H1 (cell line): ENCODE data around the gene LRBA. TPM values are rescaled to one million over a fixed set of nuclear protein-coding genes. Genes with fewer than 3 reads are reported as not detected.

Experiments used
- CTCF ChIA-PET: fragments of 300-600 bp; sonication (Branson Sonifier 250); formaldehyde crosslinking; loops from one replicate; lab custom pipeline; 2021; ENCODE audit not compliant: partially characterized antibody; lab: Charles Lee
- POLR2A ChIA-PET: fragments of 300-600 bp; sonication (Branson Sonifier 250); formaldehyde crosslinking; loops from one replicate; lab custom pipeline; 2021; ENCODE audit warnings: inconsistent platforms; ENCODE audit not compliant: partially characterized antibody; lab: Charles Lee
- DNase-seq, 2 experiments: peaks; one replicate each; pipeline versions ENCODE4 v3.0.0 to v3.0.0-alpha.2; 2010 to 2022; ENCODE audit warnings: low spot score in 2 of 2, low read depth in 1 of 2, mixed read lengths in 1 of 2
- FAIRE-seq: peaks from 2 replicates; lab custom pipeline; 2011; peaks lifted over from hg19 to GRCh38; lab: Jason Lieb, UNC
- H2AFZ ChIP-seq: 2 replicates; pipeline ENCODE4 v1.8.1; 2012; ENCODE audit warnings: low read length, inconsistent platforms
- H2AK5ac ChIP-seq: 2 replicates; pipeline ENCODE4 v1.6.1; 2013; ENCODE audit warnings: low read depth, low read length
- H2BK120ac ChIP-seq: replicated peaks from 2 replicates; pipeline ENCODE3; 2013; ENCODE audit warnings: low read depth, low read length, inconsistent platforms
- H2BK12ac ChIP-seq: 2 replicates; pipeline ENCODE4 v1.6.1; 2013; ENCODE audit warnings: low read depth, low read length
- H2BK15ac ChIP-seq: 2 replicates; pipeline ENCODE4 v1.6.1; 2013; ENCODE audit warnings: low read length
- H2BK20ac ChIP-seq: 2 replicates; pipeline ENCODE4 v1.6.1; 2013; ENCODE audit warnings: low read length
- H2BK5ac ChIP-seq: 2 replicates; pipeline ENCODE4 v1.6.1; 2013; ENCODE audit warnings: low read depth, low read length
- H3K14ac ChIP-seq: 2 replicates; pipeline ENCODE4 v1.6.1; 2013; ENCODE audit warnings: inconsistent platforms; ENCODE audit not compliant: insufficient read length
- H3K18ac ChIP-seq: 2 replicates; pipeline ENCODE4 v1.6.1; 2013; ENCODE audit warnings: low read length; ENCODE audit errors: extremely low read depth
- H3K23ac ChIP-seq: 2 replicates; pipeline ENCODE4 v1.6.1; 2013; ENCODE audit warnings: inconsistent platforms; ENCODE audit not compliant: insufficient read length
- H3K23me2 ChIP-seq: 2 replicates; pipeline ENCODE4 v1.6.1; 2013; ENCODE audit warnings: low read depth, low read length
- H3K27ac ChIP-seq: 2 replicates; pipeline ENCODE4 v1.6.1; 2011; ENCODE audit warnings: low read depth, low read length, inconsistent platforms
- H3K27me3 ChIP-seq, 4 experiments: replicated peaks in 1 of 4; 1 replicate in 1 of 4; 2 replicates in 3 of 4; pipeline versions ENCODE4 v1.6.1 to v1.8.1; 2011 to 2013; ENCODE audit warnings: low read length in 3 of 4, mild to moderate bottlenecking in 3 of 4, inconsistent platforms in 2 of 4, mixed read lengths in 2 of 4, moderate library complexity in 1 of 4; ENCODE audit not compliant: control insufficient read depth in 3 of 4, insufficient read depth in 3 of 4; ENCODE audit errors: extremely low read depth in 1 of 4
- H3K36me3 ChIP-seq, 4 experiments: 2 replicates each; pipeline versions ENCODE4 v1.6.1 to v1.8.1; 2011 to 2013; ENCODE audit warnings: mild to moderate bottlenecking in 4 of 4, low read length in 3 of 4, moderate library complexity in 2 of 4, control low read depth in 1 of 4, inconsistent platforms in 1 of 4; ENCODE audit not compliant: insufficient read depth in 4 of 4, control insufficient read depth in 2 of 4
- H3K4ac ChIP-seq: replicated peaks from 2 replicates; pipeline ENCODE3; 2013; ENCODE audit warnings: low read length, low read depth, mixed read lengths, inconsistent platforms; ENCODE audit not compliant: insufficient read length
- H3K4me1 ChIP-seq, 4 experiments: replicated peaks in 1 of 4; 1 replicate in 1 of 4; 2 replicates in 3 of 4; pipeline versions ENCODE4 v1.6.1 to v1.8.1; 2011 to 2013; ENCODE audit warnings: low read length in 3 of 4, inconsistent platforms in 2 of 4, mixed read lengths in 1 of 4; ENCODE audit not compliant: insufficient read depth in 4 of 4, control insufficient read depth in 3 of 4
- H3K4me2 ChIP-seq, 2 experiments: 2 replicates each; pipeline versions ENCODE4 v1.6.1 to v1.8.1; 2011 to 2013; ENCODE audit warnings: low read depth in 2 of 2, low read length in 2 of 2, control low read depth in 1 of 2, inconsistent platforms in 1 of 2, mild to moderate bottlenecking in 1 of 2; ENCODE audit not compliant: insufficient read depth in 1 of 2
- H3K4me3 ChIP-seq, 4 experiments: fragments of 200-600, 300-600 bp in 1 of 4; sonication (generic), shearing (Covaris generic), sonication (Bioruptor Twin) in 1 of 4; 2 replicates each; pipeline versions ENCODE4 v1.5.1 to v1.8.1; 2011 to 2016; ENCODE audit warnings: low read length in 4 of 4, low read depth in 3 of 4, control low read depth in 2 of 4, inconsistent platforms in 2 of 4, mild to moderate bottlenecking in 2 of 4, mixed read lengths in 1 of 4, moderate library complexity in 1 of 4; ENCODE audit not compliant: insufficient read depth in 2 of 4; ENCODE audit errors: extremely low read depth in 1 of 4
- H3K56ac ChIP-seq: replicated peaks from 2 replicates; pipeline ENCODE3; 2013; ENCODE audit warnings: low read depth, mild to moderate bottlenecking, mixed read lengths, low read length, inconsistent platforms; ENCODE audit not compliant: insufficient read length
- H3K79me1 ChIP-seq: 2 replicates; pipeline ENCODE4 v1.6.1; 2013; ENCODE audit warnings: low read depth, low read length, control low read depth
- H3K79me2 ChIP-seq, 2 experiments: 2 replicates each; pipeline versions ENCODE4 v1.6.1 to v1.8.1; 2012 to 2013; ENCODE audit warnings: low read length in 2 of 2, mild to moderate bottlenecking in 2 of 2, inconsistent platforms in 1 of 2; ENCODE audit not compliant: insufficient read depth in 2 of 2, control insufficient read depth in 1 of 2
- H3K9ac ChIP-seq, 4 experiments: replicated peaks in 1 of 4; 1 replicate in 1 of 4; 2 replicates in 3 of 4; pipeline versions ENCODE4 v1.6.1 to v1.8.1; 2011 to 2013; ENCODE audit warnings: low read depth in 3 of 4, low read length in 3 of 4, control low read depth in 2 of 4, mild to moderate bottlenecking in 2 of 4, moderate library complexity in 2 of 4, inconsistent platforms in 1 of 4; ENCODE audit errors: extremely low read depth in 1 of 4
- H3K9me3 ChIP-seq, 2 experiments: 2 replicates each; pipeline versions ENCODE4 v1.6.1 to v1.8.1; 2012 to 2013; ENCODE audit warnings: mild to moderate bottlenecking in 2 of 2, moderate library complexity in 2 of 2, control low read depth in 1 of 2, inconsistent platforms in 1 of 2, low read depth in 1 of 2, low read length in 1 of 2, mixed read lengths in 1 of 2; ENCODE audit not compliant: insufficient read depth in 2 of 2
- H4K20me1 ChIP-seq, 2 experiments: replicated peaks in 1 of 2; 2 replicates each; pipeline versions ENCODE3 to v1.8.1; 2011 to 2013; ENCODE audit warnings: inconsistent platforms in 2 of 2, low read length in 2 of 2, mild to moderate bottlenecking in 1 of 2; ENCODE audit not compliant: insufficient read depth in 2 of 2, control insufficient read depth in 1 of 2
- H4K5ac ChIP-seq: 2 replicates; pipeline ENCODE4 v1.6.1; 2013; ENCODE audit warnings: low read length, low read depth, mixed read lengths, inconsistent platforms; ENCODE audit not compliant: insufficient read length
- H4K8ac ChIP-seq: 2 replicates; pipeline ENCODE4 v1.8.0; 2013; ENCODE audit warnings: mild to moderate bottlenecking, moderate library complexity, low read length, inconsistent platforms; ENCODE audit not compliant: insufficient read depth; ENCODE audit errors: extremely low read depth
- H4K91ac ChIP-seq: replicated peaks from 2 replicates; pipeline ENCODE3; 2013; ENCODE audit warnings: low read length, mixed read lengths, inconsistent platforms; ENCODE audit not compliant: insufficient read length
- CEBPB ChIP-seq: IDR thresholded peaks from 2 replicates; pipeline ENCODE4 v1.6.1; 2012; ENCODE audit warnings: low read depth, low read length
- TAF1 ChIP-seq: IDR thresholded peaks from 2 replicates; pipeline ENCODE4 v1.6.1; 2011; ENCODE audit warnings: mild to moderate bottlenecking, low read depth, low read length
- WGBS, 2 experiments: shearing (Covaris generic) in 1 of 2; methylation state at CpG; one replicate each; pipeline versions ENCODE4 v1.1.6 to v1.1.7; 2013 to 2015; ENCODE audit warnings: low lambda C conversion rate in 2 of 2, mixed read lengths in 2 of 2, inconsistent platforms in 1 of 2, low coverage in 1 of 2, missing lambda C conversion rate in 1 of 2; ENCODE audit not compliant: insufficient replicate concordance in 2 of 2, insufficient coverage in 1 of 2, insufficient read length in 1 of 2; ENCODE audit errors: extremely low coverage in 1 of 2, missing lambda C conversion rate in 1 of 2; 5-methylcytosine and 5-hydroxymethylcytosine counted together
- polyA plus RNA-seq, 7 experiments: library from polyadenylated mRNA; depleted of rRNA in 3 of 7; stranded (reverse) in 5 of 7; unstranded in 2 of 7; fragments of >200 nt in 5 of 7; fragments of 200-250 nt in 2 of 7; gene quantifications; 1 replicate in 5 of 7; 2 replicates in 1 of 7; 4 replicates in 1 of 7; pipeline versions ENCODE4 v1.2.1 to v1.2.3, GENCODE V29; 2011 to 2013; ENCODE audit warnings: missing spikeins in 2 of 7, mixed read lengths in 2 of 7
- total RNA-seq: library from RNA; stranded (reverse); fragmentation: NEBNext Ultra II Directional; extraction: Animal tissue kit (Norgen Biotek cat#: 25700); gene quantifications from 2 replicates; pipeline ENCODE4 v1.2.1, GENCODE V29; 2021
- TF ChIP-seq, protein P1 (sequence below): IDR thresholded peaks from 2 replicates; pipeline ENCODE4 v1.6.1; 2012; ENCODE audit warnings: low read length, inconsistent platforms

LRBA gene
- total and polyA plus RNA-seq, 2 of the 8 experiments (the other 6 are each of a cell fraction or from before 2014, with no cell fraction given), result 54.6 to 83.2 TPM

DNA sequence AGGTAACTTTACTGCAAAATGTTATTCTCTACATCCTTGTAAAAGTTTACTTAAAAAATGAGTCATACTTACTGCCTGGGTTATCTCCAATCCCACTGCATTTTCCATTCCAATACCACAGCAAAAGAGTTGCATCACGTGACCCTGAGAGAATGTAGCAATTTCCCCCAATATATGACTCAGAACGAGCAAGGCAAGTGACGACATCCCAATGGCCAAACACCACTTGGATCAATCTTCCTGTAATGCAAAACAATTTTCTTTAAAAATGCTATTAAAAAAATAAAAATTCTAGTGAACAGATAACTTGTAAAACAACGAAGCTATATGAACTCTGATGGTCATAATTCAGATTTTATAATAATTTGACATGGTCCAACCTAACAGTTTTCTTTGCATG lies 712.5 kb downstream of the LRBA start:
- Histone ChIP-seq H3K79me1 (no peaks in the 10 kb centered on the region), H3K4me2 (no peak overlapping the region), H2BK15ac (no peak overlapping the region), H3K18ac (no peak overlapping the region), H3K27ac (no peak overlapping the region), H2BK12ac (no peak overlapping the region), H4K5ac (no peak overlapping the region), H4K91ac (no peak overlapping the region), H4K20me1 (no peaks in the 10 kb centered on the region), H3K56ac (no peak overlapping the region), H4K8ac (no peak overlapping the region), H3K36me3 (no peaks in the 10 kb centered on the region), H3K9ac (peak overlapping the region in 1 of 4 experiments; percentile 34; a peak in 1 of 7 replicates), H3K23me2 (no peaks in the 10 kb centered on the region), H2BK5ac (no peak overlapping the region), H2BK120ac (no peak overlapping the region), H2AFZ (no peak overlapping the region), H3K4me3 (no peak overlapping the region), H3K79me2 (no peaks in the 10 kb centered on the region), H2BK20ac (no peak overlapping the region), H3K27me3 (no peaks in the 10 kb centered on the region), H3K4me1 (no peaks in the 10 kb centered on the region), H3K23ac (no peak overlapping the region), H2AK5ac (no peak overlapping the region), H3K9me3 (no peaks in the 10 kb centered on the region), H3K14ac (no peak overlapping the region), H3K4ac (no peak overlapping the region)
- ChIA-PET CTCF (interaction anchor here (0.6 kb wide), 2 partner anchors 295 to 701 kb away, joined by 3 read pairs; no protein-coding TSS in a partner anchor), POLR2A (no interaction called here)
- DNase-seq (no peak), FAIRE-seq (no peak)
- TF ChIP-seq CEBPB, result 0 out of 2 replicates have a peak, but pooled peaks have one; percentile 32
- TF ChIP-seq, protein P1, sequence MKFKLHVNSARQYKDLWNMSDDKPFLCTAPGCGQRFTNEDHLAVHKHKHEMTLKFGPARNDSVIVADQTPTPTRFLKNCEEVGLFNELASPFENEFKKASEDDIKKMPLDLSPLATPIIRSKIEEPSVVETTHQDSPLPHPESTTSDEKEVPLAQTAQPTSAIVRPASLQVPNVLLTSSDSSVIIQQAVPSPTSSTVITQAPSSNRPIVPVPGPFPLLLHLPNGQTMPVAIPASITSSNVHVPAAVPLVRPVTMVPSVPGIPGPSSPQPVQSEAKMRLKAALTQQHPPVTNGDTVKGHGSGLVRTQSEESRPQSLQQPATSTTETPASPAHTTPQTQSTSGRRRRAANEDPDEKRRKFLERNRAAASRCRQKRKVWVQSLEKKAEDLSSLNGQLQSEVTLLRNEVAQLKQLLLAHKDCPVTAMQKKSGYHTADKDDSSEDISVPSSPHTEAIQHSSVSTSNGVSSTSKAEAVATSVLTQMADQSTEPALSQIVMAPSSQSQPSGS, result no peak
- no peak for TF ChIP-seq TAF1
- WGBS, 2 experiments, result 81% methylated on average over 4 of the region's 4 CpGs; no CpG with 5 or more reads in 1 of the 2 experiments
